Measurements from ENCODE around the gene IQGAP2. TPM values are rescaled to one million over a fixed set of nuclear protein-coding genes. Genes with fewer than 3 reads are reported as not detected.
"Not testable (repeated sequence)": the region's sequence is repeated elsewhere in the genome, so short reads cannot be mapped to it uniquely, and the experiment has no call there.

Gene IQGAP2
- total RNA-seq, 1 experiment from 2014 or later, result not detected

DNA sequence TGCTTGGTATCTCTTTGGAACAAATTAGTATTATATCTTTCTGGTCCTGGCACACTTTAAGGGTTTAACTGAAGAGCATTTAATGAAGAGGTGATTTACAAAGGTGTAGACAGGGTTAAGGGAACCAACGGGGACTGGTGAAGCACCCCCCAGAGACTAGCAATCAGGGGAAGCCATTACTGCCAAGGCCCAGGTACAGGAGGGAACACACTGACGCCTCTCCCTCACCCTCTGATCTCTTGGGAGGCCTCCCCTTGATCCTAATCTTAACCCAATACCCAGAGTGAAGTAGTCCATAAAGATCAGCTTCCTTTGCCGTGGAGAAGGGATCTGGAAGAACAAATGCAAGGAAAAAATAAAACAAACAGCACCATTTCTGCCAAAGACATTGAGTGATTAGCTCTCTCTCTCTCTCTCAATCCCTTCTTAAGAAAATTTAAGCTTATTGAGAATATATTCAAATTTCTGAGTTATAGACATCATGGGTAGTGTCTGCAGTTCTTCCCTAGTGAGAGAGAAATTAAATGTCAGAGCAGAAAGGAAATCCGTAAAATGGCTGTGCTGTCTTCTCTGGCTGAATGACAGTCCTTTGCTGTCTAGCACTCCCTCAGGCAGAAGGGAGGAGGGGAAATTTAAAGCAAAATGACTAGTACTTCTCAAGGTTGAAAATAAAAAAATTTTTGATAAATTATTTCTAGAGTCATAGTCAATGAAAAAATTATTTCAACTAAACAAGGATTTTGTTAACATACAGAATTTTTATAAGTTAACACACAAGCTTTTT lies 332.9 kb downstream of the IQGAP2 start:
- CTCF ChIA-PET, result no interaction called here
- H3K9me2 ChIP-seq (ENCODE audit: insufficient read depth), result no peaks in the 10 kb centered on the region
- H3K79me2 ChIP-seq (ENCODE audit: low read depth), result no peaks in the 10 kb centered on the region
- BruUV-seq (replicated peaks), result no TSS peak
- no peak overlapping the region for H3K4me3 ChIP-seq
- no peaks in the 10 kb centered on the region for H3K9me3 ChIP-seq (ENCODE audit: insufficient read depth, low read depth)
- peaks cover 7% of the 10 kb centered on the region; the same call in 1 of the 2 replicates for H3F3A ChIP-seq (ENCODE audit: insufficient read depth, low read depth)
- no peak overlapping the region for H3K27ac ChIP-seq
- H3K4me1 ChIP-seq (replicated peaks; ENCODE audit: insufficient read depth), result peaks cover 14% of the 10 kb centered on the region; the same call in 1 of the 2 replicates
- no peak overlapping the region for H3K4me2 ChIP-seq
- no peaks in the 10 kb centered on the region for H3K27me3 ChIP-seq (ENCODE audit: insufficient read depth, low read depth)
- TF ChIP-seq, protein P1, sequence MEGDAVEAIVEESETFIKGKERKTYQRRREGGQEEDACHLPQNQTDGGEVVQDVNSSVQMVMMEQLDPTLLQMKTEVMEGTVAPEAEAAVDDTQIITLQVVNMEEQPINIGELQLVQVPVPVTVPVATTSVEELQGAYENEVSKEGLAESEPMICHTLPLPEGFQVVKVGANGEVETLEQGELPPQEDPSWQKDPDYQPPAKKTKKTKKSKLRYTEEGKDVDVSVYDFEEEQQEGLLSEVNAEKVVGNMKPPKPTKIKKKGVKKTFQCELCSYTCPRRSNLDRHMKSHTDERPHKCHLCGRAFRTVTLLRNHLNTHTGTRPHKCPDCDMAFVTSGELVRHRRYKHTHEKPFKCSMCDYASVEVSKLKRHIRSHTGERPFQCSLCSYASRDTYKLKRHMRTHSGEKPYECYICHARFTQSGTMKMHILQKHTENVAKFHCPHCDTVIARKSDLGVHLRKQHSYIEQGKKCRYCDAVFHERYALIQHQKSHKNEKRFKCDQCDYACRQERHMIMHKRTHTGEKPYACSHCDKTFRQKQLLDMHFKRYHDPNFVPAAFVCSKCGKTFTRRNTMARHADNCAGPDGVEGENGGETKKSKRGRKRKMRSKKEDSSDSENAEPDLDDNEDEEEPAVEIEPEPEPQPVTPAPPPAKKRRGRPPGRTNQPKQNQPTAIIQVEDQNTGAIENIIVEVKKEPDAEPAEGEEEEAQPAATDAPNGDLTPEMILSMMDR (conservative IDR thresholded peaks at IDR 0.05), result no peak
- no peak for TF ChIP-seq EZH2 (IDR thresholded peaks at IDR 0.05; ENCODE audit: low read depth)
- H2AFZ ChIP-seq, result no peak overlapping the region
- no peaks in the 10 kb centered on the region for H4K20me1 ChIP-seq (ENCODE audit: insufficient read depth)
- intact Hi-C loops (cut with micrococcal nuclease; ENCODE audit: unreplicated experiment), result no loop called here
- POLR2A ChIA-PET (ENCODE audit: unreplicated experiment), result no interaction called here
- DNase-seq, result no peak
- H3K36me3 ChIP-seq (ENCODE audit: low read depth), result no peaks in the 10 kb centered on the region

DNA sequence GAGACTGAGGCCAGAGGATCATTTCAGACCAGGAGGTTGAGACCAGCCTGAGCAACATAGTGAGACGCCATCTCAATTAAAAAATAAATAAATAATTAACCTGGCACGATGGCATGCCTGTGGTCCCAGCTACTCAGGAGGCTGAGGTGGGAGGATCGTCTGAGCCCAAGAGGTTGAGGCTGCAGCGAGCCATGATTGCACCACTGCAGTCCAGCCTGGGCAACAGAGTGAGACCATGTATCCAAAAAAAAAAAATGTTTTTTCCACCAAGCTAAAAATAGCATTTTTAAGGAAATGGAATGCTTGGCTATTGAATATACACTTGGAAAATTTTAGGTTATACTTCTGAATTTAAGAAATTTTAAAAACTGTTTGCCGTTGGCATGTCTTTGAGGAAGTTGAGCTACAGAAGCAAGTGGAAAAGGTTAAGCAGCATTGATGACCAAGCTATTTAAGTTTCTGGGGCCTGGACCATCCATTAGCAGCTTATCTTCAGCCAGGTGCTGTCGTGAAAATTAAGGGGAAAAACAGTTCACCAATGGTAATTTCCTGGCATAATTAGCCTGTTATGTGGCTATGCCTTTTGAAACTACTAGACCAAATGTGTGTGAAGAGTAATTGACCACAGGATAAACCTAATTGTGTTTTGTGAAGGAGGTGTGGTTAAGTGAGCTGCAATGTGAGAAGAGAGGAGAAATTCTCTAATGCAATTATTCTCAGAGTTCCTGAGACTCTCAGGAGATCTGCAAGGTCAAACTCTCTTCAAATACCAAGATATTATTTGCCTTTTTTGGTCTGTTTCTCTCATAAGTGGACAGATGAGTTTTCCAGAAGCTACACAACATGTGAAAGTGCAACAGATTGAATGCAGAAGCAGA lies 333.8 kb downstream of the IQGAP2 start:
- CTCF ChIA-PET, result no interaction called here
- BruUV-seq (replicated peaks), result no TSS peak
- H4K20me1 ChIP-seq (ENCODE audit: insufficient read depth), result no peaks in the 10 kb centered on the region
- TF ChIP-seq EZH2 (IDR thresholded peaks at IDR 0.05; ENCODE audit: low read depth), result no peak
- TF ChIP-seq, protein P1 (conservative IDR thresholded peaks at IDR 0.05), result no peak
- intact Hi-C loops (cut with micrococcal nuclease; ENCODE audit: unreplicated experiment), result no loop called here
- H3F3A ChIP-seq (ENCODE audit: insufficient read depth, low read depth), result peaks cover 7% of the 10 kb centered on the region; the same call in 1 of the 2 replicates
- peaks cover 14% of the 10 kb centered on the region; the same call in 1 of the 2 replicates for H3K4me1 ChIP-seq (replicated peaks; ENCODE audit: insufficient read depth)
- H3K79me2 ChIP-seq (ENCODE audit: low read depth), result no peaks in the 10 kb centered on the region
- POLR2A ChIA-PET (ENCODE audit: unreplicated experiment), result interaction anchor here (0.5 kb wide), 1 partner anchor 121 kb away, joined by 4 read pairs; no protein-coding TSS in a partner anchor
- H3K27me3 ChIP-seq (ENCODE audit: insufficient read depth, low read depth), result no peaks in the 10 kb centered on the region
- H3K4me2 ChIP-seq, result no peak overlapping the region
- no peaks in the 10 kb centered on the region for H3K9me3 ChIP-seq (ENCODE audit: insufficient read depth, low read depth)
- H3K9me2 ChIP-seq (ENCODE audit: insufficient read depth), result no peaks in the 10 kb centered on the region
- DNase-seq, result no peak
- no peak overlapping the region for H3K27ac ChIP-seq
- H3K4me3 ChIP-seq, result no peak overlapping the region
- H3K36me3 ChIP-seq (ENCODE audit: low read depth), result no peaks in the 10 kb centered on the region
- H2AFZ ChIP-seq, result no peak overlapping the region

DNA sequence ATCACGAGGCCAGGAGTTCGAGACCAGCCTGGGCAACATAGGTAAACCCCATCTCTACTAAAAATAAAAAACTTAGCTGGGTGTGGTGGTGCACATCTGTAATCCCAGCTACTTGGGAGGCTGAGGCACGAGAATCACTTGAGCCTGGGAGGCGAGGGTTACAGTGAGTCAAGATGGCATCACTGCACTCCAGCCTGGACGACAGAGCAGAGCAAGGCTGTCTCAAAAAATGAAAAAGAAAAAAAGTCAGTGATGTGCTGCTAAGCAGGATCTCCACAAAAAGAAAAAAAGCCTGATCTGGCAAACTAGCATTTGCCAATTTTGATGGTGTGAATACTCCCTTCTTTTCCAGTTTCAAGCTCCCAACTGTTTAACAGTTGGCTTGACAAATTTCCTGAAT lies 334.8 kb downstream of the IQGAP2 start:
- H3K27me3 ChIP-seq (ENCODE audit: insufficient read depth, low read depth), result no peaks in the 10 kb centered on the region
- no peak overlapping the region for H3K4me2 ChIP-seq
- DNase-seq, result no peak
- intact Hi-C loops (cut with micrococcal nuclease; ENCODE audit: unreplicated experiment), result no loop called here
- BruUV-seq (replicated peaks), result no TSS peak
- H3K27ac ChIP-seq, result no peak overlapping the region
- no peak for TF ChIP-seq EZH2 (IDR thresholded peaks at IDR 0.05; ENCODE audit: low read depth)
- TF ChIP-seq, protein P1 (conservative IDR thresholded peaks at IDR 0.05), result no peak
- H3K79me2 ChIP-seq (ENCODE audit: low read depth), result no peaks in the 10 kb centered on the region
- ChIA-PET CTCF (no interaction called here), POLR2A (ENCODE audit: unreplicated experiment) (interaction anchor here (0.5 kb wide), 1 partner anchor 121 kb away, joined by 4 read pairs; no protein-coding TSS in a partner anchor)
- no peaks in the 10 kb centered on the region for H4K20me1 ChIP-seq (ENCODE audit: insufficient read depth)
- H3K4me1 ChIP-seq (replicated peaks; ENCODE audit: insufficient read depth), result peaks cover 14% of the 10 kb centered on the region; the same call in 1 of the 2 replicates
- H3K9me3 ChIP-seq (ENCODE audit: insufficient read depth, low read depth), result no peaks in the 10 kb centered on the region
- H2AFZ ChIP-seq, result no peak overlapping the region
- H3F3A ChIP-seq (ENCODE audit: insufficient read depth, low read depth), result peaks cover 7% of the 10 kb centered on the region; the same call in 1 of the 2 replicates
- no peaks in the 10 kb centered on the region for H3K9me2 ChIP-seq (ENCODE audit: insufficient read depth)
- H3K4me3 ChIP-seq, result no peak overlapping the region
- H3K36me3 ChIP-seq (ENCODE audit: low read depth), result no peaks in the 10 kb centered on the region

DNA sequence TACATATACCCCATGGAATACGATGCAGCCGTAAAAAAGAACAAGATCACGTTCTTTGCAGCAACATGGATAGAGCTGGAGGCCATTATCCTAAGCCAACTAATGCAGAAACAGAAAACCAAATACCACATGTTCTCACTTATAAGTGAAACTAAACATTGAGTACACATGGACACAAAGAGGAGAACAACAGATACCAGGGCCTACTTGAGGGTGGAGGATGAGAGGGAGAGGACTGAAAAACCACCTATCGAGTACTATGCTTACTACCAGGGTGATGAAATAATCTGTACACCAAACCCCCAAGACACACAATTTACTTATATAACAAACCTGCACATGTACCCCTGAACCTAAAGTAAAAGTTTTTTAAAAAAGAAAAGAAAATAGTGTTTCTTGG lies 338.4 kb downstream of the IQGAP2 start:
- peaks cover 14% of the 10 kb centered on the region; the same call in 1 of the 2 replicates for H3K4me1 ChIP-seq (replicated peaks; ENCODE audit: insufficient read depth)
- H3K4me2 ChIP-seq; H3K4me3 ChIP-seq; POLR2A ChIA-PET (ENCODE audit: unreplicated experiment); H4K20me1 ChIP-seq (ENCODE audit: insufficient read depth); H3K9me2 ChIP-seq (ENCODE audit: insufficient read depth); H3K27me3 ChIP-seq (ENCODE audit: insufficient read depth, low read depth); H3F3A ChIP-seq (ENCODE audit: insufficient read depth, low read depth); H3K36me3 ChIP-seq (ENCODE audit: low read depth); H3K79me2 ChIP-seq (ENCODE audit: low read depth); BruUV-seq (replicated peaks); H3K27ac ChIP-seq; H3K9me3 ChIP-seq (ENCODE audit: insufficient read depth, low read depth); H2AFZ ChIP-seq; intact Hi-C loops (cut with micrococcal nuclease; ENCODE audit: unreplicated experiment); DNase-seq; CTCF ChIA-PET: not testable (repeated sequence)
